Left lung (tissue), 10 donors: ENCODE measurements around the gene PTPRT. TPM values are rescaled to one million over a fixed set of nuclear protein-coding genes. Genes with fewer than 3 reads are reported as not detected.

Experiments used
- ATAC-seq: fragments of 200-7000 bp; cut with Tn5 transposase; one replicate; pipeline ENCODE4 v1.9.1; 2020; ENCODE audit warnings: moderate library complexity
- DNase-seq, 4 donors: peaks; one replicate each; pipeline ENCODE4 v3.0.0-alpha.2; 2013 to 2020
- H3K27ac ChIP-seq, 2 donors: fragments of 200-600 bp; sonication (generic) in 1 of 2; one replicate each; pipeline versions ENCODE4 v1.5.0 to v1.8.0; 2020 to 2021
- H3K27me3 ChIP-seq, 2 donors: fragments of 200-600 bp; sonication (generic) in 1 of 2; one replicate each; pipeline versions ENCODE4 v1.5.0 to v1.8.0; 2020 to 2021
- H3K36me3 ChIP-seq, 2 donors: fragments of 200-600 bp; sonication (generic) in 1 of 2; one replicate each; pipeline versions ENCODE4 v1.5.0 to v1.8.0; 2020 to 2021
- H3K4me1 ChIP-seq, 2 donors: fragments of 200-600 bp; one replicate each; pipeline ENCODE4 v1.8.0; 2021
- H3K4me3 ChIP-seq, 2 donors: fragments of 200-600 bp; sonication (generic) in 1 of 2; one replicate each; pipeline versions ENCODE4 v1.5.0 to v1.8.0; 2020 to 2021; ENCODE audit warnings: mild to moderate bottlenecking in 1 of 2
- H3K9me3 ChIP-seq, 2 donors: fragments of 200-600 bp; sonication (generic) in 1 of 2; one replicate each; pipeline versions ENCODE4 v1.5.0 to v1.8.0; 2020 to 2021
- CTCF ChIP-seq, 2 donors: fragments of 200-600 bp; sonication (generic) in 1 of 2; IDR thresholded peaks; one replicate each; pipeline versions ENCODE4 v1.5.0 to v1.8.0; 2021; ENCODE audit warnings: antibody characterized with exemption in 2 of 2
- intact Hi-C, 2 donors: fragments of 100-400 bp; cut with DNase I; formaldehyde crosslinking; loops; one replicate each; pipeline versions ENCODE4 v1.11.2 to v1.14.2; 2022
- polyA plus RNA-seq, 6 donors: library from polyadenylated mRNA; unstranded; fragments of 120-200 nt; gene quantifications; one replicate each; pipeline ENCODE4 v1.2.1, GENCODE V29; 2013; ENCODE audit not compliant: insufficient read length in 6 of 6
- total RNA-seq, 2 donors: library from RNA; stranded (reverse); fragmentation: NEBNext Ultra II Directional; extraction: Animal tissue kit (Norgen Biotek cat#: 25700); gene quantifications; one replicate each; pipeline ENCODE4 v1.2.1, GENCODE V29; 2021
- donor health status: DM: no; HTN: yes; CAD: no.
- donor health status: DM: no; HTN: no; CAD: no.

PTPRT gene
- total and polyA plus RNA-seq, 8 donors: 0.15 to 2.9 (median 1.4) TPM

- no peak overlapping the region for H3K4me3 ChIP-seq
- H3K9me3 ChIP-seq: no peaks in the 10 kb centered on the region
- peak in 1 of 4 donors; percentile 46 for DNase-seq
- no peak for ATAC-seq
- TF ChIP-seq CTCF (IDR thresholded peaks at IDR 0.05): no peak
- H3K4me1 ChIP-seq: no peaks in the 10 kb centered on the region
- H3K27ac ChIP-seq: no peak overlapping the region
- peaks cover 0 to 11% of the 10 kb centered on the region in 2 donors for H3K27me3 ChIP-seq
- no peaks in the 10 kb centered on the region for H3K36me3 ChIP-seq
- intact Hi-C loops: loop anchor here in 1 of 2 donors (10.0 kb wide), 1 partner anchor 726 kb away; no protein-coding TSS in a partner anchor
Measured at GRCh38 chr20:43160941-43161340, 28.8 kb downstream of the PTPRT start.

GRCh38 chr20:43159994-43160393 is 29.7 kb downstream of the PTPRT start:
- no peak overlapping the region for H3K4me3 ChIP-seq
- H3K9me3 ChIP-seq: no peaks in the 10 kb centered on the region
- H3K36me3 ChIP-seq: no peaks in the 10 kb centered on the region
- peaks cover 0 to 11% of the 10 kb centered on the region in 2 donors for H3K27me3 ChIP-seq
- H3K27ac ChIP-seq: no peak overlapping the region
- ATAC-seq: no peak
- intact Hi-C loops: loop anchor here in 1 of 2 donors (10.0 kb wide), 1 partner anchor 725 kb away; no protein-coding TSS in a partner anchor
- H3K4me1 ChIP-seq: no peaks in the 10 kb centered on the region
- TF ChIP-seq CTCF (IDR thresholded peaks at IDR 0.05): no peak
- no peak for DNase-seq

GRCh38 chr20:43155366-43156100 is 34.2 kb downstream of the PTPRT start:
- no peaks in the 10 kb centered on the region for H3K9me3 ChIP-seq
- no peaks in the 10 kb centered on the region for H3K36me3 ChIP-seq
- H3K4me3 ChIP-seq: no peak overlapping the region
- DNase-seq (no peak), ATAC-seq (no peak)
- TF ChIP-seq CTCF (IDR thresholded peaks at IDR 0.05): no peak
- no peak overlapping the region for H3K27ac ChIP-seq
- peaks cover 0 to 11% of the 10 kb centered on the region in 2 donors for H3K27me3 ChIP-seq
- H3K4me1 ChIP-seq: no peaks in the 10 kb centered on the region
- intact Hi-C loops: no loop called here

GRCh38 chr20:43151901-43152300 is 37.8 kb downstream of the PTPRT start:
- no peak for TF ChIP-seq CTCF (IDR thresholded peaks at IDR 0.05)
- Histone ChIP-seq H3K4me1 (no peaks in the 10 kb centered on the region), H3K27ac (no peak overlapping the region), H3K36me3 (no peaks in the 10 kb centered on the region), H3K27me3 (peaks cover 0 to 13% of the 10 kb centered on the region in 2 donors), H3K4me3 (no peak overlapping the region), H3K9me3 (no peaks in the 10 kb centered on the region)
- ATAC-seq (no peak), DNase-seq (no peak)
- intact Hi-C loops: no loop called here

- DNase-seq: no peak
- H3K27ac ChIP-seq: no peak overlapping the region
- no peak for TF ChIP-seq CTCF (IDR thresholded peaks at IDR 0.05)
- no peaks in the 10 kb centered on the region for H3K9me3 ChIP-seq
- H3K36me3 ChIP-seq: no peaks in the 10 kb centered on the region
- peaks cover 0 to 14% of the 10 kb centered on the region in 2 donors for H3K27me3 ChIP-seq
- H3K4me1 ChIP-seq: no peaks in the 10 kb centered on the region
- no peak overlapping the region for H3K4me3 ChIP-seq
- ATAC-seq: no peak
- intact Hi-C loops: no loop called here
Measured at GRCh38 chr20:43151256-43151655, 38.5 kb downstream of the PTPRT start.
